Spleen (tissue), 11 donors: ENCODE results near the gene NRXN3. TPM values are rescaled to one million over a fixed set of nuclear protein-coding genes. Genes with fewer than 3 reads are reported as not detected.

Source experiments
- DNase-seq: peaks from one replicate; pipeline ENCODE4 v3.0.0-alpha.2; 2020
- H3K27ac ChIP-seq, 8 donors: fragments of 200-600 bp; sonication (generic) in 7 of 8; 1 replicate in 4 of 8; 2 replicates in 4 of 8; pipeline versions ENCODE4 v1.5.0 to v1.8.0; 2016 to 2021; ENCODE audit warnings: inconsistent platforms in 4 of 8, mild to moderate bottlenecking in 4 of 8, moderate library complexity in 1 of 8
- H3K27me3 ChIP-seq, 7 donors: fragments of 200-600 bp; sonication (generic) in 6 of 7; replicated peaks in 1 of 7; 1 replicate in 4 of 7; 2 replicates in 3 of 7; pipeline versions ENCODE4 v1.5.0 to v1.8.0; 2016 to 2021; ENCODE audit warnings: inconsistent platforms in 3 of 7, mild to moderate bottlenecking in 1 of 7
- H3K36me3 ChIP-seq, 6 donors: fragments of 200-600 bp; sonication (generic) in 5 of 6; 1 replicate in 4 of 6; 2 replicates in 2 of 6; pipeline versions ENCODE4 v1.5.0 to v1.8.0; 2016 to 2021; ENCODE audit warnings: inconsistent platforms in 2 of 6
- H3K4me1 ChIP-seq, 6 donors: fragments of 200-600 bp; sonication (generic) in 5 of 6; 1 replicate in 3 of 6; 2 replicates in 3 of 6; pipeline versions ENCODE4 v1.5.0 to v1.8.0; 2016 to 2021; ENCODE audit warnings: inconsistent platforms in 3 of 6
- H3K4me3 ChIP-seq, 8 donors: fragments of 200-600 bp; sonication (generic) in 7 of 8; 1 replicate in 4 of 8; 2 replicates in 4 of 8; pipeline versions ENCODE4 v1.5.0 to v1.8.0; 2016 to 2021; ENCODE audit warnings: inconsistent platforms in 4 of 8, mild to moderate bottlenecking in 4 of 8, moderate library complexity in 2 of 8
- H3K9me3 ChIP-seq, 8 donors: fragments of 200-600 bp; sonication (generic) in 7 of 8; 1 replicate in 4 of 8; 2 replicates in 4 of 8; pipeline versions ENCODE4 v1.5.0 to v1.8.0; 2016 to 2021; ENCODE audit warnings: inconsistent platforms in 4 of 8
- CTCF ChIP-seq, 11 experiments: fragments of 200-600 bp in 7 of 11; fragments of 450-650 bp in 4 of 11; sonication (generic) in 4 of 11; IDR thresholded peaks in 8 of 11; conservative IDR thresholded peaks in 3 of 11; 1 replicate in 7 of 11; 2 replicates in 4 of 11; pipeline versions ENCODE4 v1.4.0 to v1.8.0; 2016 to 2021; ENCODE audit warnings: antibody characterized with exemption in 11 of 11, inconsistent platforms in 4 of 11, mild to moderate bottlenecking in 1 of 11
- POLR2A ChIP-seq, 3 donors: fragments of 450-650 bp; IDR thresholded peaks; one replicate each; pipeline ENCODE4 v1.5.1; 2017; ENCODE audit warnings: antibody characterized with exemption in 3 of 3, mild to moderate bottlenecking in 1 of 3
- POLR2AphosphoS5 ChIP-seq, 3 donors: sonication (generic); formaldehyde crosslinking; IDR thresholded peaks; one replicate each; pipeline ENCODE4 v1.5.1; 2017; ENCODE audit warnings: antibody characterized with exemption in 3 of 3
- WGBS, 5 donors: extraction: QIAGEN DNeasy Blood & Tissue Kit in 3 of 5; methylation state at CpG; one replicate each; pipeline versions ENCODE4 v1.1.5 to v1.1.7; 2013 to 2018; 5-methylcytosine and 5-hydroxymethylcytosine counted together
- intact Hi-C: fragments of 100-400 bp; cut with DNase I; formaldehyde crosslinking; loops from one replicate; pipeline ENCODE4 v1.15.0; 2023; ENCODE audit warnings: low total_unique reads
- polyA plus RNA-seq, 3 donors: library from polyadenylated mRNA; stranded (reverse); fragments of 200-250 nt; gene quantifications; one replicate each; pipeline ENCODE4 v1.2.1, GENCODE V29; 2013
- total RNA-seq, 7 donors: library from RNA; depleted of rRNA in 3 of 7; stranded (reverse); fragments of >200 nt in 3 of 7; fragmentation: NEBNext Ultra II Directional in 4 of 7; extraction: Animal tissue kit (Norgen Biotek cat#: 25700) in 4 of 7; gene quantifications; one replicate each; pipeline versions ENCODE4 v1.1.0 to v1.2.1, GENCODE V29; 2016 to 2021
- donor health status: healthy with polysubstance abuse.
- donor health status: DM: no; HTN: no; CAD: no; lungs with moderate emphysema.
- donor health status: DM: no; HTN: no; CAD: no.
- donor health status: Bipolar disorder and iron deficiency.
- donor health status: healthy.
- donor health status: DM: no; HTN: no; CAD: no.
- donor health status: DM: yes; HTN: yes; CAD: no.

NRXN3 gene
- total and polyA plus RNA-seq, 10 donors = 0.21 to 11.5 (median 1.6) TPM

- intact Hi-C loops = no loop called here
- Histone ChIP-seq H3K9me3 (no peaks in the 10 kb centered on the region), H3K27me3 (no peaks in the 10 kb centered on the region), H3K36me3 (no peaks in the 10 kb centered on the region), H3K4me1 (no peaks in the 10 kb centered on the region), H3K27ac (no peak overlapping the region), H3K4me3 (no peak overlapping the region)
- WGBS, 5 donors = 28 to 50% (median 33%) methylated on average over 1 of the region's 1 CpG
- DNase-seq = no peak
- TF ChIP-seq POLR2AphosphoS5 (IDR thresholded peaks at IDR 0.05) (no peak), POLR2A (IDR thresholded peaks at IDR 0.05) (no peak), CTCF (IDR thresholded peaks at IDR 0.05 in 8 of 11, conservative IDR thresholded peaks at IDR 0.05 in 3 of 11) (no peak)
Measured at GRCh38 chr14:79513446-79513845, 1343.3 kb downstream of the NRXN3 start.

DNA sequence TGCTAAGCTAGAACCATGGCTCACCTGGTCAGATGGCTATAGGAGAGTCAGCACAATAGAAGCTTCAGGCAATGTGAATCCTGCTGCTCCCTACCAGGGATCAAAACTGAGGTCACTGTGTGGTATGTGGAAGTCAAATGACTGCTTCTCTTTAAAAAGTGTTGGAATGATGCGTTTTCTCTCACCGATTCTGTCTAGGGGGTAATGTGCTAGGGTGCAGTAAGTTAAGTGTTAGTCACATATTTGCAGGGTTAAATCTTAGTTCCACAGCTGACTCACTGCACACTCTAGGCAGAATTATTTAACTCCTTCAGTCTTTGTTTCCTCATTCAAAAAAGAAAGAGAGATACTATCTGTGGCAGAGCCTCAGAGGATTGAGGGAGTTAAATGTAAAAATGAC, 1344.5 kb downstream of the NRXN3 start:
- Histone ChIP-seq H3K9me3 (no peaks in the 10 kb centered on the region), H3K4me3 (no peak overlapping the region), H3K4me1 (no peaks in the 10 kb centered on the region), H3K27ac (no peak overlapping the region), H3K36me3 (no peaks in the 10 kb centered on the region), H3K27me3 (no peaks in the 10 kb centered on the region)
- TF ChIP-seq CTCF (IDR thresholded peaks at IDR 0.05 in 8 of 11, conservative IDR thresholded peaks at IDR 0.05 in 3 of 11) (no peak), POLR2A (IDR thresholded peaks at IDR 0.05) (no peak), POLR2AphosphoS5 (IDR thresholded peaks at IDR 0.05) (no peak)
- intact Hi-C loops = no loop called here
- whole genome bisulfite sequencing, 5 donors = 60 to 88% (median 75%) methylated on average over 2 of the region's 2 CpGs
- no peak for DNase-seq

- intact Hi-C loops = no loop called here
- H3K4me3 ChIP-seq = no peak overlapping the region
- H3K27ac ChIP-seq = no peak overlapping the region
- TF ChIP-seq POLR2A (IDR thresholded peaks at IDR 0.05) = no peak
- TF ChIP-seq CTCF (IDR thresholded peaks at IDR 0.05 in 8 of 11, conservative IDR thresholded peaks at IDR 0.05 in 3 of 11) = no peak
- no peak for TF ChIP-seq POLR2AphosphoS5 (IDR thresholded peaks at IDR 0.05)
- H3K36me3 ChIP-seq = no peaks in the 10 kb centered on the region
- no peaks in the 10 kb centered on the region for H3K9me3 ChIP-seq
- no peak for DNase-seq
- H3K27me3 ChIP-seq = no peaks in the 10 kb centered on the region
- no peaks in the 10 kb centered on the region for H3K4me1 ChIP-seq
- 56 to 72% (median 67%) methylated on average over 3 of the region's 3 CpGs for WGBS, 5 donors
Measured at GRCh38 chr14:79515158-79515557, 1345.0 kb downstream of the NRXN3 start.

- intact Hi-C loops = no loop called here
- peaks cover 0 to 6% (median 0%) of the 10 kb centered on the region in 8 donors for H3K9me3 ChIP-seq
- no peak overlapping the region for H3K4me3 ChIP-seq
- no peak overlapping the region for H3K27ac ChIP-seq
- TF ChIP-seq POLR2AphosphoS5 (IDR thresholded peaks at IDR 0.05) (no peak), CTCF (IDR thresholded peaks at IDR 0.05 in 8 of 11, conservative IDR thresholded peaks at IDR 0.05 in 3 of 11) (no peak), POLR2A (IDR thresholded peaks at IDR 0.05) (no peak)
- no peaks in the 10 kb centered on the region for H3K36me3 ChIP-seq
- H3K27me3 ChIP-seq = no peaks in the 10 kb centered on the region
- DNase-seq = no peak
- 68 to 86% (median 77%) methylated on average over 2 of the region's 2 CpGs for whole genome bisulfite sequencing, 5 donors
- H3K4me1 ChIP-seq = no peaks in the 10 kb centered on the region
Measured at GRCh38 chr14:79516009-79516408, 1345.8 kb downstream of the NRXN3 start.
